Kidney (tissue), 14 donors: ENCODE results near the gene ABHD17B. TPM values are rescaled to one million over a fixed set of nuclear protein-coding genes. Genes with fewer than 3 reads are reported as not detected.
A peak's percentile ranks its signal among the peaks of the same experiment; 100 is the strongest.

ENCODE experiments used
- DNase-seq, 5 donors: peaks; one replicate each; pipeline ENCODE4 v3.0.0-alpha.2; 2013 to 2020
- FAIRE-seq: peaks from 2 replicates; lab custom pipeline; 2012; peaks lifted over from hg19 to GRCh38; lab: Jason Lieb, UNC
- H3K27ac ChIP-seq, 2 donors: one replicate each; pipeline ENCODE4 v1.7.0; 2013; ENCODE audit warnings: low read depth in 2 of 2, low read length in 2 of 2, inconsistent platforms in 1 of 2
- H3K27me3 ChIP-seq: one replicate; pipeline ENCODE4 v1.7.1; 2013; ENCODE audit warnings: low read length, inconsistent platforms; ENCODE audit not compliant: control insufficient read depth, insufficient read depth
- H3K36me3 ChIP-seq, 3 donors: one replicate each; pipeline versions ENCODE4 v1.7.0 to v1.7.1; 2013; ENCODE audit warnings: low read length in 3 of 3, control low read depth in 1 of 3, inconsistent platforms in 1 of 3; ENCODE audit not compliant: insufficient read depth in 3 of 3, control insufficient read depth in 2 of 3
- H3K4me1 ChIP-seq, 3 donors: one replicate each; pipeline versions ENCODE4 v1.7.0 to v1.7.1; 2013; ENCODE audit warnings: low read length in 3 of 3, inconsistent platforms in 1 of 3, low read depth in 1 of 3; ENCODE audit not compliant: control insufficient read depth in 2 of 3, insufficient read depth in 2 of 3
- H3K4me3 ChIP-seq, 3 donors: one replicate each; pipeline versions ENCODE4 v1.7.0 to v1.8.1; 2013; ENCODE audit warnings: low read length in 3 of 3, control low read depth in 1 of 3, inconsistent platforms in 1 of 3
- H3K9ac ChIP-seq, 3 donors: one replicate each; pipeline versions ENCODE4 v1.7.0 to v1.7.1; 2013; ENCODE audit warnings: low read length in 3 of 3, control low read depth in 1 of 3, inconsistent platforms in 1 of 3
- H3K9me3 ChIP-seq, 3 donors: one replicate each; pipeline versions ENCODE4 v1.7.0 to v1.7.1; 2013; ENCODE audit warnings: low read length in 3 of 3, control low read depth in 1 of 3, inconsistent platforms in 1 of 3; ENCODE audit not compliant: control insufficient read depth in 2 of 3, insufficient read depth in 1 of 3
- CTCF ChIP-seq: IDR thresholded peaks from 3 replicates; pipeline ENCODE4 v1.5.1; 2012; ENCODE audit warnings: mild to moderate bottlenecking, moderate library complexity, borderline replicate concordance; ENCODE audit not compliant: insufficient read depth; ENCODE audit errors: extremely low read depth
- intact Hi-C: fragments of 100-400 bp; cut with DNase I; formaldehyde crosslinking; loops from one replicate; pipeline ENCODE4 v1.11.1; 2022
- polyA plus RNA-seq: library from polyadenylated mRNA; stranded (reverse); fragments of 350-450 nt; fragmentation: Illumina TruSeq; extraction: RNeasy Lipid Tissue Mini Kit (QIAGEN cat#74804); gene quantifications from one replicate; pipeline ENCODE4 v1.2.3, GENCODE V29; 2014; ENCODE audit warnings: low read depth, low replicate concordance; ENCODE audit not compliant: insufficient read depth
- total RNA-seq: library from RNA; stranded (reverse); fragmentation: NEBNext Ultra II Directional; extraction: Animal tissue kit (Norgen Biotek cat#: 25700); gene quantifications from one replicate; pipeline ENCODE4 v1.2.1, GENCODE V29; 2021
- donor health status: control.
- donor health status: control.
- donor health status: control.
- donor health status: control.
- donor health status: control.
- donor health status: DM: yes; HTN: yes; CAD: no.
- donor health status: Normal renal cell carcinoma (clear cell type).

Gene ABHD17B
- total and polyA plus RNA-seq, 2 donors from 2014 or later, result 9.0 to 19.0 TPM

- H3K9me3 ChIP-seq, result no peaks in the 10 kb centered on the region
- peaks cover 0 to 2% (median 0%) of the 10 kb centered on the region in 3 donors for H3K4me1 ChIP-seq
- no peak overlapping the region for H3K9ac ChIP-seq
- no peaks in the 10 kb centered on the region for H3K27me3 ChIP-seq
- no peak overlapping the region for H3K27ac ChIP-seq
- intact Hi-C loops, result no loop called here
- H3K36me3 ChIP-seq, result no peaks in the 10 kb centered on the region
- DNase-seq (peak in 3 of 5 donors; percentile 14 to 64 (median 35)), FAIRE-seq (peak; percentile 95)
- no peak overlapping the region for H3K4me3 ChIP-seq
- TF ChIP-seq CTCF, result peak; percentile 68
These were observed 91.8 kb downstream of the ABHD17B start for GRCh38 chr9:71819115-71819739.

GRCh38 chr9:71816916-71817451, 94.0 kb downstream of the ABHD17B start:
- no peaks in the 10 kb centered on the region for H3K27me3 ChIP-seq
- FAIRE-seq (peak; percentile 62), DNase-seq (peak in 1 of 5 donors; percentile 21)
- no peak for TF ChIP-seq CTCF
- no peak overlapping the region for H3K9ac ChIP-seq
- peaks cover 0 to 2% (median 0%) of the 10 kb centered on the region in 3 donors for H3K4me1 ChIP-seq
- H3K36me3 ChIP-seq, result no peaks in the 10 kb centered on the region
- H3K9me3 ChIP-seq, result no peaks in the 10 kb centered on the region
- H3K4me3 ChIP-seq, result no peak overlapping the region
- intact Hi-C loops, result no loop called here
- no peak overlapping the region for H3K27ac ChIP-seq

Other genes with a start within 250 kb of the ABHD17B start
- 70.7 TPM for gene CEMIP2, start 142.7 kb downstream of the ABHD17B start, total RNA-seq
- 13.9 TPM for gene CEMIP2, start 142.7 kb downstream of the ABHD17B start, polyA plus RNA-seq
- gene C9orf85, start 446 bp upstream of the ABHD17B start, total RNA-seq, result 8.1 TPM
- gene C9orf85, start 446 bp upstream of the ABHD17B start, polyA plus RNA-seq, result 7.0 TPM
- not detected for gene C9orf57, start 149.4 kb upstream of the ABHD17B start, total RNA-seq
- not detected for gene C9orf57, start 149.4 kb upstream of the ABHD17B start, polyA plus RNA-seq
- 31.4 TPM for gene GDA, start 238.2 kb upstream of the ABHD17B start, total RNA-seq
- gene GDA, start 238.2 kb upstream of the ABHD17B start, polyA plus RNA-seq, result 88.1 TPM